Measurements from ENCODE around the gene NAV3. TPM values are rescaled to one million over a fixed set of nuclear protein-coding genes. Genes with fewer than 3 reads are reported as not detected.

NAV3 gene
- total and polyA plus RNA-seq, 2 donors (not counting 1 experiment from before 2014, with no cell fraction given): not detected

GRCh38 chr12:78157199-78157598 is 326.5 kb downstream of the NAV3 start:
- Mint-ChIP-seq H3K27me3 (peaks cover 3% of the 10 kb centered on the region), H3K9me3 (ENCODE audit: insufficient read depth) (peaks cover 5% of the 10 kb centered on the region), H3K4me3 (no peak overlapping the region), H3K4me1 (no peaks in the 10 kb centered on the region), H3K27ac (no peak overlapping the region)
- CTCF ChIA-PET: interaction anchor here (1.0 to 1.3 kb wide), 2 partner anchors 11 to 12 kb away, joined by 3 read pairs; no protein-coding TSS in a partner anchor
- no peaks in the 10 kb centered on the region for H3K4me1 ChIP-seq (ENCODE audit: control insufficient read depth in 2 of 2, insufficient read depth in 2 of 2, low read length in 2 of 2)
- no peak overlapping the region for H3K9ac ChIP-seq (ENCODE audit: low read length)
- no peak overlapping the region for H2AFZ ChIP-seq (ENCODE audit: insufficient read depth, low read depth, low read length, poor library complexity, severe bottlenecking)
- no peaks in the 10 kb centered on the region for H3K36me3 ChIP-seq (replicated peaks in 1 of 2; ENCODE audit: control extremely low read depth in 1 of 2, control insufficient read depth in 1 of 2, extremely low read depth in 1 of 2, insufficient read depth in 2 of 2, low read length in 1 of 2)
- ATAC-seq (ENCODE audit: low read depth): no peak
- no peaks in the 10 kb centered on the region for H4K20me1 ChIP-seq (ENCODE audit: control insufficient read depth, insufficient read depth, low read length, poor library complexity, severe bottlenecking)
- H3K4me2 ChIP-seq (replicated peaks; ENCODE audit: low read depth, low read length, poor library complexity, severe bottlenecking): no peak overlapping the region
- no peaks in the 10 kb centered on the region for H3K9me3 ChIP-seq (ENCODE audit: control extremely low read depth in 1 of 3, control insufficient read depth in 2 of 3, insufficient read depth in 1 of 3, low read length in 2 of 3)
- WGBS (ENCODE audit: insufficient coverage): no CpG with 5 or more reads among the region's 1 CpG
- POLR2A ChIA-PET: no interaction called here
- intact Hi-C loops (cut with micrococcal nuclease): no loop called here
- TF ChIP-seq EZH2 (IDR thresholded peaks at IDR 0.05; ENCODE audit: borderline replicate concordance, insufficient read depth, low read depth, low read length, poor library complexity, severe bottlenecking): no peak
- TF ChIP-seq, protein P1, sequence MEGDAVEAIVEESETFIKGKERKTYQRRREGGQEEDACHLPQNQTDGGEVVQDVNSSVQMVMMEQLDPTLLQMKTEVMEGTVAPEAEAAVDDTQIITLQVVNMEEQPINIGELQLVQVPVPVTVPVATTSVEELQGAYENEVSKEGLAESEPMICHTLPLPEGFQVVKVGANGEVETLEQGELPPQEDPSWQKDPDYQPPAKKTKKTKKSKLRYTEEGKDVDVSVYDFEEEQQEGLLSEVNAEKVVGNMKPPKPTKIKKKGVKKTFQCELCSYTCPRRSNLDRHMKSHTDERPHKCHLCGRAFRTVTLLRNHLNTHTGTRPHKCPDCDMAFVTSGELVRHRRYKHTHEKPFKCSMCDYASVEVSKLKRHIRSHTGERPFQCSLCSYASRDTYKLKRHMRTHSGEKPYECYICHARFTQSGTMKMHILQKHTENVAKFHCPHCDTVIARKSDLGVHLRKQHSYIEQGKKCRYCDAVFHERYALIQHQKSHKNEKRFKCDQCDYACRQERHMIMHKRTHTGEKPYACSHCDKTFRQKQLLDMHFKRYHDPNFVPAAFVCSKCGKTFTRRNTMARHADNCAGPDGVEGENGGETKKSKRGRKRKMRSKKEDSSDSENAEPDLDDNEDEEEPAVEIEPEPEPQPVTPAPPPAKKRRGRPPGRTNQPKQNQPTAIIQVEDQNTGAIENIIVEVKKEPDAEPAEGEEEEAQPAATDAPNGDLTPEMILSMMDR (IDR thresholded peaks at IDR 0.05): no peak
- DNase-seq: no peak
- no peaks in the 10 kb centered on the region for H3K79me2 ChIP-seq (ENCODE audit: control insufficient read depth, insufficient read depth, low read length)
- H3K27me3 ChIP-seq (replicated peaks in 1 of 4; ENCODE audit: control extremely low read depth in 1 of 4, control insufficient read depth in 3 of 4, insufficient read depth in 4 of 4, low read length in 3 of 4): no peaks in the 10 kb centered on the region
- H3K4me3 ChIP-seq (ENCODE audit: control extremely low read depth in 1 of 5, extremely low read depth in 1 of 5, insufficient read depth in 1 of 5, low read depth in 2 of 5, low read length in 4 of 5): no peak overlapping the region
- H3K27ac ChIP-seq (ENCODE audit: low read length in 2 of 2): no peak overlapping the region

DNA sequence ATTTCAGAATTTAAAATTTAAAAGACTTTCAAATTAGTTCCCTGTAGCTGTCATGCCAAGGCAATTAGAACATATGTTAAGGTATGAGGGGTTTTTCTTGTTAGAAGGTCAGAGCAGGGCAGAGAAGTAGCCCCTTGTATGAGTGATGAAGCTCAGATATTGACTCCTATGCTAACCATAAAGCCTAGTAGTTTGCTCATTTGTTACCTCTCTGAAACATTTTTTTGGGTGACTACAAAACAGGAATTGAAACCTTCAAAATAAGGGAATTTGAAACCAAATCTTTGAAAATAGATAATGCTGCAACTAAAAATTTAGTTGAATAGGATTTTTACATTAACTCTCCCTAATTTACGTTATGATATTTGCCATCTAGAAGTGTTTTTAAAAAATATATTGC is 333.5 kb downstream of the NAV3 start:
- Histone ChIP-seq H3K79me2 (ENCODE audit: control insufficient read depth, insufficient read depth, low read length) (no peaks in the 10 kb centered on the region), H3K9me3 (ENCODE audit: control extremely low read depth in 1 of 3, control insufficient read depth in 2 of 3, insufficient read depth in 1 of 3, low read length in 2 of 3) (no peaks in the 10 kb centered on the region), H3K27ac (ENCODE audit: low read length in 2 of 2) (no peak overlapping the region), H3K4me2 (replicated peaks; ENCODE audit: low read depth, low read length, poor library complexity, severe bottlenecking) (no peak overlapping the region), H3K36me3 (replicated peaks in 1 of 2; ENCODE audit: control extremely low read depth in 1 of 2, control insufficient read depth in 1 of 2, extremely low read depth in 1 of 2, insufficient read depth in 2 of 2, low read length in 1 of 2) (no peaks in the 10 kb centered on the region), H3K4me3 (ENCODE audit: control extremely low read depth in 1 of 5, extremely low read depth in 1 of 5, insufficient read depth in 1 of 5, low read depth in 2 of 5, low read length in 4 of 5) (no peak overlapping the region), H4K20me1 (ENCODE audit: control insufficient read depth, insufficient read depth, low read length, poor library complexity, severe bottlenecking) (no peaks in the 10 kb centered on the region), H3K9ac (ENCODE audit: low read length) (no peak overlapping the region), H2AFZ (ENCODE audit: insufficient read depth, low read depth, low read length, poor library complexity, severe bottlenecking) (no peak overlapping the region), H3K27me3 (replicated peaks in 1 of 4; ENCODE audit: control extremely low read depth in 1 of 4, control insufficient read depth in 3 of 4, insufficient read depth in 4 of 4, low read length in 3 of 4) (no peaks in the 10 kb centered on the region), H3K4me1 (ENCODE audit: control insufficient read depth in 2 of 2, insufficient read depth in 2 of 2, low read length in 2 of 2) (no peaks in the 10 kb centered on the region)
- no CpG with 5 or more reads among the region's 1 CpG for WGBS (ENCODE audit: insufficient coverage)
- no peak overlapping the region for H3K4me3 Mint-ChIP-seq
- no peaks in the 10 kb centered on the region for H3K4me1 Mint-ChIP-seq
- POLR2A ChIA-PET: no interaction called here
- CTCF ChIA-PET: no interaction called here
- H3K27me3 Mint-ChIP-seq: no peaks in the 10 kb centered on the region
- no peak overlapping the region for H3K27ac Mint-ChIP-seq
- no peaks in the 10 kb centered on the region for H3K9me3 Mint-ChIP-seq (ENCODE audit: insufficient read depth)
- no peak for DNase-seq
- intact Hi-C loops (cut with micrococcal nuclease): no loop called here
- no peak for ATAC-seq (ENCODE audit: low read depth)
- TF ChIP-seq, protein P1 (IDR thresholded peaks at IDR 0.05): no peak
- TF ChIP-seq EZH2 (IDR thresholded peaks at IDR 0.05; ENCODE audit: borderline replicate concordance, insufficient read depth, low read depth, low read length, poor library complexity, severe bottlenecking): no peak
